Astrocyte (in vitro differentiated cells and primary cell): Measurements from ENCODE around the gene CACNA2D1.

Experiments
- EZH2 ChIP-seq: IDR thresholded peaks from 2 replicates; pipeline ENCODE4 v1.6.1; 2012; ENCODE audit warnings: mild to moderate bottlenecking, low read length, inconsistent platforms; ENCODE audit not compliant: insufficient read depth
- TF ChIP-seq, protein P1 (sequence below): IDR thresholded peaks from 2 replicates; pipeline ENCODE4 v1.5.1; 2011; ENCODE audit warnings: low read depth, mild to moderate bottlenecking, inconsistent platforms, low read length, moderate library complexity; ENCODE audit not compliant: insufficient read depth

DNA sequence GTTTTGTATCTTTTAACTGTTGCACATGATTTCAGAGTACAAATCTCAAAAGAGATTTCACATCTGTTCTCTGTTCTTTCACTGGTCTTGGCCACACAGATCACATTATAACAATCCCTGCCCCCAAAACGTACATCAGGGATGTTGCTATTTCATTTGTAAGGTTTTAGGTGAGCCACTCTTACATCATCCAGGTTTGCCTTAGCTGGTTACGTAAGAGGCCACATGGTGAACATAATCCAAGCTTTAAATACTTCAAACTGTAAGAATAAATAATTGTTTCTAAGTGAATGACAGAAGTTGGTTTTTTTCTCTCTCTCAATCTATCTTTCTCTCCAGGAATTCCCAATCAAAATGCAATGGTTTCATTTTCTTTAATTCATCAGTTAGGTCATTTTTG, 427.8 kb downstream of the CACNA2D1 start:
- TF ChIP-seq, protein P1, sequence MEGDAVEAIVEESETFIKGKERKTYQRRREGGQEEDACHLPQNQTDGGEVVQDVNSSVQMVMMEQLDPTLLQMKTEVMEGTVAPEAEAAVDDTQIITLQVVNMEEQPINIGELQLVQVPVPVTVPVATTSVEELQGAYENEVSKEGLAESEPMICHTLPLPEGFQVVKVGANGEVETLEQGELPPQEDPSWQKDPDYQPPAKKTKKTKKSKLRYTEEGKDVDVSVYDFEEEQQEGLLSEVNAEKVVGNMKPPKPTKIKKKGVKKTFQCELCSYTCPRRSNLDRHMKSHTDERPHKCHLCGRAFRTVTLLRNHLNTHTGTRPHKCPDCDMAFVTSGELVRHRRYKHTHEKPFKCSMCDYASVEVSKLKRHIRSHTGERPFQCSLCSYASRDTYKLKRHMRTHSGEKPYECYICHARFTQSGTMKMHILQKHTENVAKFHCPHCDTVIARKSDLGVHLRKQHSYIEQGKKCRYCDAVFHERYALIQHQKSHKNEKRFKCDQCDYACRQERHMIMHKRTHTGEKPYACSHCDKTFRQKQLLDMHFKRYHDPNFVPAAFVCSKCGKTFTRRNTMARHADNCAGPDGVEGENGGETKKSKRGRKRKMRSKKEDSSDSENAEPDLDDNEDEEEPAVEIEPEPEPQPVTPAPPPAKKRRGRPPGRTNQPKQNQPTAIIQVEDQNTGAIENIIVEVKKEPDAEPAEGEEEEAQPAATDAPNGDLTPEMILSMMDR, result no peak
- TF ChIP-seq EZH2, result no peak
